DMS79 (cell line): Measurements from ENCODE around the gene TPCN2.

Experiments used
- DNase-seq: peaks from one replicate; lab custom pipeline; 2025; lab: John Stamatoyannopoulos, UW

TPCN2 gene

DNA sequence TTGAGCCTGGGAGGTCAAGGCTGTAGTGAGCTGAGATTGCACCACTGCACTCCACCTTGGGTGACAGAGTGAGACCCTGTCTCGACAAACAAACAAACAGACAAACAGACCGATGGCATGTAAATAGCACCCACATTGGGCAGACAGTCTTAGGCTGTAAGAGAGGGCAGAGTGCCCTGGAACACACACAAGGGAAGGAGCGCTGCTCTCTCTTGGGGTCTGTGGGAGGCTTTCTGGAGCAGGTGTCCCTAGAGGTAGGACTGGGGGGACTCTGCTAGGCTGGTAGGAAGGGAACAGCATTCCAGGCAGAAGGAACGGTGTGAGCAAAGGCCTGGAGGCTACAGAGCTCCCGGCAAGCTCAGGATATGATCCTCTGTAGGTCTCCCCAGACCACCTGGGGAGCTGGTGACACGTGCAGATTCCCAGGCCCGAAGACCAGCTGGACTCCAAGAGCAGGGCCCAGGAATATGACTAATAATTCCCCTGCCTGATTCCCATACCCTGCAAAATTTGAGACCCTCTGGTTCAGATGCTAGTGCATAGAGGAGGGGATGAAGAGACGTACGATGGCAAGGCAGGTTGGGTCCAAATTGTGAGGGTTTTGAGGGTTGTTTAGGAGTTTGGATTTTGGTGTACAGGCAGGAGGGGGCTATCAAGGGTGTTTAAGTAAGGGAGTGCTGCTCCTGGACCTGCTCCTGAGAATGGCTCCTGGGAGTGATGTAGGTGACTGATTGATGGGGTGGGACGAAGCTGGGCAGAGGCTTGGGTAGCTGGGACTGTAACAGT is 118.6 kb downstream of the TPCN2 start:
- no peak for DNase-seq

DNA sequence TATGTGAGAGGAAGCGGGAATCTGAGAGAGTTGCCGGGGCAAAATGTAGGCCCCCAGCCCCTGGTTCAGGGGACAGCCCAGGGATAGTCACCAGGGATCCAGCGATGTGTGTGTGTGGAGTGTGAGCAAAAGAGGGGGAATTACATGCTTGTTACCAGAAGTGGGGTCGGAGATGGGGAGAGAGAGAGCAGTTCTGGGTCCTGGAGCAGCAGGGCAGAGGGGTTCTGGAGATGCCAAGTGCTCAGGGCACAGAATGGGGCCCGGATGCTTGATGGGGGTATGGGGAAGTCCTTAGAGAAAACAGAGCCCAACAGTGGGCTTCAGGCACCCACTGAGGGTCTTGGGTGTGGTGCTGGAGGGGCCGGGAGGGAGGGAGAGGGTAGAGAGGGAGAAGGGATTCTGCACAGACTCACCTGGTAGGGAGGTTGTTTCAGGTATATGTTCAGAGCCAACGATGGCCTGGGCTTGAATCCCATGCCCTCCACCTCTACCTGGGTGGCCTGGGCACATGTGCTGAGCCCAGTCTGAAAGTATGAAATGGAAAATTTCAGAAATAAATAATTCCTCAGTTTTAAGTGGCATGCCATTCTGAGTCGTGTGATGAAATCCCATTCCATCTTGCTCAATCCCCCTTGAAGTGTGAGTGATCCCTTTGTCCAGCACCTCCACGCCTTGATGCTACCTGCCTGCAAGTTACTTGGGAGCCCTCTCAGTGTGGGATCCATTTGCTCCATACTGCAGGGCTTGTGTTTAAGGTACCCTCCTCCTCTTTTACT is 119.4 kb downstream of the TPCN2 start:
- DNase-seq, result no peak

DNA sequence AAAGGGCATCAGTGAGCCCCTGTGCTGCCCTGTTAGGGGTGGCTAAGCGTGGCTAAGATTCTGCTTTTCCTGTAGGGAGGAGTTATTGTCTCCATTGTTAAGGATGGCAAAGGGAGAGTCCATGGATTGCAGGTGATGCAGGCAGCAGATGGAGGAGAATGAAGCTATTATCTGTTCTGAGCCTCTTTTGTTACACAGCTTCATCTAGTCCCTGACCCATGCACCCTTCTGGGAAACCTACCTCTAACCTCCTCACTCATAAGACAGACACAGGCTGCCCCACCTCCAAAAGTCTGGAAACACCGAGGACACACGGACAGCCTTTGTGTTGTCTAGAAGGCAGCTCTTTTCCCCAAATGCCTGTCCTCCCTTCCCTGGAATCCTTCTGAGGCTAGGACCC is 120.7 kb downstream of the TPCN2 start:
- no peak for DNase-seq

DNA sequence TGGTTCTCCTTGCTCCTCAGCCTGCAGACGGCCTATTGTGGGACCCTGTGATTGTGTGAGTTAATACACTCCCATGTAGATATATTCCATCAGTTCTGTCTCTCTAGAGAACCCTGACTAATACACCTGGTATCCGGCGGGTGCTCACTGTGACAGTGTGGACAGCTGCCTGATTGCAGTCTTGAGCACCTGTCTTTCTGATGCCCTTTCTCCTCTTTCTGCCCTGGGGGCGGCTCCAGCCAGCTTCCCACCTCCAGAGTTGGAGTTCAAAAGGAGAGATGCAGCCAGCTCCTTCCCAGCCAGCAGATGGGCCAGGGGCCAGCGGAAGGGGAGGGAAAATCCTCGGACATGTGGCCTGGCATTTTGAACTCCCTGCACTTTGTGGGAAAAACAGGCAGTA is 122.0 kb downstream of the TPCN2 start:
- DNase-seq, result no peak

DNA sequence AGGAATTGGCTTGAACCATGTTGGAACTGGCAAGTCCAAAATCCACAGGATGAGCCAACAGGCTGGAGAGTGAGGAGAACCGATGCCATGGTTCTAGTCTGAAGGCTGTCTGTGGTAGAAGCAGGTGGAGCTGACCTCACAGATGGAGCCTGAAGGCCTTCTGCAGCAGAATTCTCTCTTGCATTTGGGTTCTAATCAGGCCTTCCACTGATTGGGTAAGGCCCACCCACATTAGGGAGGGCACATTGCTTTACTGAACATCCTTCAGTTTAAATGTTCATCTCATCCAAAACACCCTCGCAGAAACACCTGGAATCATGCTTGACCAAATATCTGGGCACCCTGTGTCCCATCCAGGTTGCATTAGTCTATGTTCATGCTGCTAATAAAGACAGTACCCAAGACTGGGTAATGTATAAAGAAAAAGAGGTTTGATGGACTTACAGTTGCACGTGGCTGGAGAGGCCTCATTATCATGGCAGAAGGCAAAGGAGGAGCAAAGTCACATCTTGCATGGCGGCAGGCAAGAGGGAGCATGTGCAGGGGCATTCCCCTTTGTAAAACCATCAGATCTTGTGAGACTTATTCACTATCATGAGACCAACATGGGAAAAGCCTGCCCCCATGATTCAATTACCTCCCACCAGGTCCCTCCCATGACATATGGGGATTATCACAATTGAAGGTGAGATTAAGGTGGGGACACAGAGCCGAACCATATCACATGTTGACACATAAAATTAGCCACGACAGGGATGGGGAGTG is 122.9 kb downstream of the TPCN2 start:
- no peak for DNase-seq

DNA sequence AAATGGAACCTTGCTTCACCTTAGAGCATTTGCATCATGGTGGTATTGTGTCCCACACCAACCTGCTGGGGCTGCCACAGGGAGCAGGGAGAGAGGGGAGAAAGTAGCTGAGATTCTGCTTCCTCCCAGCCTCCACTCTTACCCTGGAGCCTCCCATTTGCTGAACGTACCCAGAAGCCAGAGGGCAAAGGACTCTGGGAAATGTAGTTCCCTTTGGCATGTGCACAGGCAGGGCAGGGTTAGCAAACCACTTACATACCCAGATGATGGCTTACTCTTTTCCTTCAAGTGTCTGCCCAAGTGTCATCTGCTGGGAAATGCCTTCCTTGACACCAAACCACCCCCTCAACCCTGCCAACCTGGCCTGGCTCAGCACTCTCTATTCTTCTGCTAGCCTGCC is 123.9 kb downstream of the TPCN2 start:
- DNase-seq, result no peak

DNA sequence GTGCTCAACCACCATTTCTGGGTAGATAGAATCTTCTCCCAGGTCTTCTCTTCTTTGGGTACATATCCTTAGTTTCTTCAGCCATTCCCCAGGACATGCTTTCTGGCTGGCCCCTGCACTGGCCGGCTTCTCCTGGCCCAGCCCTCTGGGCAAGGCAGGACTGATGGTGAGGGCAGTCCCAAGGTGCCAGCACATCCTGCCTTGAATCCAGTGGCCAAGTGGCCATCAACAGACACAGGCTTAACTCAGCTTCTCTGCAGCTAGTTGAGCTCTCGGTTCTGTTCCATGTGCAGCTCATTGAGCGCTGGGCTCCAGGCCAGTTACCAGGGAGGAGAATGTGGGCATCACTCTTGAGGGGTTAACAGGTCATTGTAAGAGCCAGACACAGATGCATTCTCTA is 124.6 kb downstream of the TPCN2 start:
- no peak for DNase-seq

DNA sequence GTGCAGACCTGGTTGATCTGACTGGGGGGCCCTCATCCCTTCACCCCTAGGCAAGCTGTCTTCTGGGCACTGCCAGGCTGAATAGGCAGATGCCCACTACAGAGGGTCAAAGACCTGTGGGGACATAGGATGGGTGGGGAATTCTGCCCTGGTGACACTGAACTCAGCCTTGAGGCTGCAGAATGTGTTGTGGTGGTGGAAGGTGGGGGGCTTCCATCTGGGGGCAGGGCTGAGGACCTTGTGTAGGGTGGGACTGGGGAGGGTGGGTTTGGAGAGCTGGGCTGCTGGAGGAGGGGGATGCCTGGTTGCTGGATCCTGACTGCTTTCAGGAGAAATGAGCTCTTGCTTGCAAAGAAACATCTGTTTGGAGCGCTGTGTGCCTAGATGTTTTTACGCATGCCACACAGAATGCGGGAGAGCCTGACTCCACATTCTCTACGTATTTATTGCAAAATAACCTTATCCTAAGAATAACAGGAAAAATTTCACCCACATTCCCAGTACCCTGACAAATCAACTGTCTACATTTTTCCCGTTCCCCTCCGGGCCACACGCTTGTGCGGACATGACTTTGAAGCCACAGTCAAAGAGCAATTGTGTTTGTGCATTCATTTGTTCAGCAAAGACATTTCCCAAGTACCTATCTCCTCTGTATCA is 125.3 kb downstream of the TPCN2 start:
- no peak for DNase-seq

DNA sequence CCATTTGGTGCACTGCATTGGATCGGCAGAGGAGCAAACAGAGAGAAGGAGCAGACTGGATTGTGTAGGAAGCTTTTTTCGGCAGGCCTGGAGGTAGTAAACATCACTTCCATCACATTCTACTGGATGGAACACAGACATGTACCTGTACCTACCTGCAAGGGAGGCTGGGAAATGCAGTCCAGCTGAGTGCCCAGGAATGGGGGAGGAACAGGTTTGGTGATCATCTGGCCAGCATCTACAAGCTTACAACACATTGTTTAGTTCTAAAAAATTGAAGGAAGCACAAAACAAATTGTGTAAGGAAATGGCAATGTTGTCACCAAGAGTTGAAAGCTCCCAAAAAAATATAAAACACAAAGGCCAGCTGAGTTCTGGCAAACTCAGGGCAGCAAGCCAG is 126.1 kb downstream of the TPCN2 start:
- no peak for DNase-seq

DNA sequence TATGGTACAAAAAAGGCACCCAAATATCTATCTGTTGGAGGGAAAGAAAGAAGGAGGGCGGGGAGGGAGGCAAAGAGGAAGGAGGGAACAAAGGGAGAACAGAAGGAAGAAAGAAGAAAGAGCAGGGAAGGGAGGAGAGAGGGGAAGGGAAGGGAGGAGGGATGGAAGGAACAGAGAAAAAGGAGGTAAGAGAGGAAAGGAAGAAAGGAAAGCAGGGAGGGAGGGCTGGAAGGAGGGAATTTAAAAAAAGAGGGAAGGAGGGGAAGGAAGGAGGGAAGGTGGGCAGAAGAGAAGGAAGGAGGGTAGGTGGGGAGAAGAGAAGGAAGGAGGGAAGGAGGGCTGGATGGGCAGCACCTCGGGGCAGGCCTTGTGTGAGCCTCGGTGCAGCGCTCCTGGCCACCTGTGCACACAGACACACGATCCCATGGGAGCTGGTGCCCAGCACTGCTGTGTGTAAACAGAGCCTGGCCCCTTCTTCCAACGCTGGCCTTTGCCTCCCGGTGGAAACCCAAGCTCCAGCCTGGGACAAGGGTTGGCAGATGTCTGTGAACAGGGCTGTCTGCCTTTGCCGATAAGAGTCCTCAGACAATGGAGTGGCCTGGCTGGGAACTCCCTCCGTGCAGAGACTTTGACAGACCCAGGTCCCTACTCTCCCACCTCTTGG is 130.2 kb downstream of the TPCN2 start:
- no peak for DNase-seq

DNA sequence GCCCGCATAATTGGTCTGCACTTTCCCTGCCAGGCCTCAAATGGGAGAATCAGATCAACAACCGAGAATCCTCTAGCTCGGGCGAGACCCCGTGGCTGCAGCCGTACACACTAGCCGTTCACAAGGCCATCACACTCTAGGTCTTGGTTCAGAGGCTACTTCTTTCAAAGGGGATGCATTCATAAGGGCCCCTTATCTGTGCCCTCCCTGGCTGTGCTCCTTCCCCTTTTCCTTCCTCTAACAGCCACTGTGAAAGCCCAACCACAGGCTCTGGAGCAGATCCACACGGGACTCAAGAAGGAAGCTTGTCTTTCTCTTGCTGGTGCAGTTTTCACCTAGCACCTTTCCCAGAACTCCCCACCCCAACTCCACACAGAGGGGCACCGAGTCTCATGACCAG is 131.5 kb downstream of the TPCN2 start:
- DNase-seq, result no peak

DNA sequence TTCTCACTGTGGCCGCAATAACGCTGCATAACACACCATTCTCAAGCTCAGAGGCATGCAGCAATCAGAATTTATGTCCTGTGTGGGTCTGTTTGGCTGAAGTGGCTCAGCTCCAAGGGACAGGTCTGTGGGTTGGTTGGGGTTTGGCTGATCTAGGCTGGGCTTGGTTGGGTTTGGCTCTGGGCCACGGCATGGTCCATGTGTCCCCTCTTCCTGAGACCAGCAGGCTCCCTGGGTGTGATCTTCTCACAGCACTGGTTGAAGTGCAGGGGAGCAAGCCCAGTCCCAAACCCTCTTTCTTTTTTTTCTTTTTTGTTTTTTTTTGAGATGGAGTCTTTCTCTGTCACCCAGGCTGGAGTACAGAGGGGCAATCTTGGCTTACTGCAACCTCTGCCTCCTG is 132.0 kb downstream of the TPCN2 start:
- no peak for DNase-seq

DNA sequence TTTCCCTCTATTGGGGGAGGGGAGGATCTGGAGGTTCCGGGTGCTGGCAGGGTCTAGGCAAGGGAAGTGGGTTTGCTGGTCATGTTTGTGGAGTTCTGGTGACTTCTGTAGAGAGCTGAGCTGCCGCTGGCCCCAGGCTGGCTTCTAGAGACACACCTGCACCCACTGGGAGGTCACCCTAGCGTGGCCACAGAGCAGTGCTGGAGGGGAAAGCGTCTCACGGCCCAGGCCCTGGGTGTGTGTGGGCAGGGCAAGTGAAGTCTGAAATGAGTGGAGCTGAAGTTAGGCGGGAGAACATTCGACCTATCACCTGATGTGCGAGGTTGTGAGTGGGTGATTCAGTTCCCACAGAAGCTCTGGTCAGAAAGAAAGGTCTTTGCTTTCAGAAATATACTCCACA is 134.9 kb downstream of the TPCN2 start:
- no peak for DNase-seq
